HepG2 (cell line): ENCODE results near the gene PDGFA. TPM values are rescaled to one million over a fixed set of nuclear protein-coding genes. Genes with fewer than 3 reads are reported as not detected.

Experiments used
- ATAC-seq: fragments of 200-7000 bp; cut with Tn5 transposase; 3 replicates; pipeline ENCODE4 v1.9.1; 2020; ENCODE audit warnings: mild to moderate bottlenecking, moderate library complexity
- BruUV-seq: library from RNA; stranded (reverse); fragments of 400-500 nt; replicated peaks from 2 replicates; lab custom pipeline; 2021; lab: Mats Ljungman, UMichigan
- CTCF ChIA-PET: fragments of 300-600 bp; formaldehyde crosslinking; extraction: SDS; loops from one replicate; lab custom pipeline; 2021; ENCODE audit warnings: low total read pairs, inconsistent platforms, low intra/inter-chr PET ratio; lab: Yijun Ruan, JAX
- POLR2A ChIA-PET: fragments of 350-600 bp; sonication (Branson Sonifier 250); formaldehyde crosslinking; loops from one replicate; lab custom pipeline; 2020; ENCODE audit warnings: antibody characterized with exemption, inconsistent platforms; lab: Yijun Ruan, JAX
- DNase-seq: peaks from one replicate; pipeline ENCODE4 v3.0.0-alpha.2; 2015; ENCODE audit warnings: low spot score
- FAIRE-seq: peaks from 3 replicates; lab custom pipeline; 2011; peaks lifted over from hg19 to GRCh38; lab: Jason Lieb, UNC
- H2AFZ ChIP-seq: one replicate; pipeline ENCODE4 v1.6.1; 2011; ENCODE audit warnings: low read length, inconsistent platforms
- H3K27ac ChIP-seq: fragments of 300-600 bp; 3 replicates; pipeline ENCODE4 v1.8.0; 2011; ENCODE audit warnings: mixed run types, mild to moderate bottlenecking, mixed read lengths, low read length, inconsistent platforms; ENCODE audit not compliant: insufficient read depth; ENCODE audit errors: extremely low read length
- H3K27me3 ChIP-seq, 2 experiments: fragments of 200-600 bp in 1 of 2; 2 replicates in 1 of 2; 3 replicates in 1 of 2; pipeline versions ENCODE4 v1.6.0 to v1.8.0; 2011; ENCODE audit warnings: low read length in 2 of 2, mild to moderate bottlenecking in 2 of 2, moderate library complexity in 2 of 2, inconsistent platforms in 1 of 2; ENCODE audit not compliant: insufficient read depth in 2 of 2, control insufficient read depth in 1 of 2
- H3K36me3 ChIP-seq, 2 experiments: fragments of 200-600 bp in 1 of 2; replicated peaks in 1 of 2; 2 replicates in 1 of 2; 3 replicates in 1 of 2; pipeline versions ENCODE4 v1.5.1 to v1.8.0; 2011; ENCODE audit warnings: low read length in 2 of 2, inconsistent platforms in 1 of 2; ENCODE audit not compliant: insufficient read depth in 2 of 2, control insufficient read depth in 1 of 2
- H3K4me1 ChIP-seq: 2 replicates; pipeline ENCODE4 v1.5.1; 2012; ENCODE audit warnings: low read length, inconsistent platforms; ENCODE audit not compliant: insufficient read depth
- H3K4me2 ChIP-seq: 2 replicates; pipeline ENCODE4 v1.6.0; 2011; ENCODE audit warnings: low read depth, low read length, inconsistent platforms
- H3K4me3 ChIP-seq, 3 experiments: fragments of 200-600 bp in 1 of 3; sonication (generic), shearing (Covaris generic) in 1 of 3; replicated peaks in 1 of 3; 2 replicates each; pipeline ENCODE4 v1.5.1; 2011 to 2016; ENCODE audit warnings: low read length in 3 of 3, inconsistent platforms in 2 of 3, low read depth in 2 of 3, mild to moderate bottlenecking in 2 of 3, control low read depth in 1 of 3, mixed read lengths in 1 of 3; ENCODE audit not compliant: insufficient read depth in 1 of 3
- H3K79me2 ChIP-seq: one replicate; pipeline ENCODE4 v1.6.1; 2011; ENCODE audit warnings: low read length, inconsistent platforms; ENCODE audit not compliant: insufficient read depth
- H3K9ac ChIP-seq: 2 replicates; pipeline ENCODE4 v1.6.0; 2011; ENCODE audit warnings: mild to moderate bottlenecking, low read depth, low read length, inconsistent platforms; ENCODE audit not compliant: insufficient read depth
- H3K9me3 ChIP-seq: 2 replicates; pipeline ENCODE4 v1.5.1; 2012; ENCODE audit warnings: mild to moderate bottlenecking, low read length
- H4K20me1 ChIP-seq: 2 replicates; pipeline ENCODE4 v1.6.0; 2011; ENCODE audit warnings: inconsistent platforms, mild to moderate bottlenecking, low read length, moderate library complexity; ENCODE audit not compliant: insufficient read depth
- ASH2L ChIP-seq: fragments of 300-600, 200-600 bp; sonication (generic); IDR thresholded peaks from 2 replicates; pipeline ENCODE4 v1.7.0; 2017; ENCODE audit warnings: low read depth, mild to moderate bottlenecking, moderate library complexity, mixed read lengths, low read length; ENCODE audit not compliant: insufficient read length
- CBX2 ChIP-seq, 2 experiments: fragments of 200-600 bp in 1 of 2; sonication (generic); formaldehyde crosslinking in 1 of 2; IDR thresholded peaks; 2 replicates each; pipeline versions ENCODE4 v1.7.0 to v1.8.1; 2018 to 2022; ENCODE audit warnings: low read depth in 2 of 2, low read length in 1 of 2, mild to moderate bottlenecking in 1 of 2, missing genetic modification reagents in 1 of 2
- HMG20B ChIP-seq: conservative IDR thresholded peaks from 2 replicates; pipeline ENCODE4 v1.6.1; 2016; ENCODE audit warnings: missing genetic modification reagents, missing compliant biosample characterization
- KLF12 ChIP-seq: sonication (generic); formaldehyde crosslinking; IDR thresholded peaks from 2 replicates; pipeline ENCODE4 v1.4.0; 2020; ENCODE audit warnings: missing genetic modification reagents, borderline replicate concordance
- MAZ ChIP-seq, 2 experiments: sonication (generic) in 1 of 2; formaldehyde crosslinking in 1 of 2; IDR thresholded peaks; 2 replicates each; pipeline versions ENCODE4 v1.5.0 to v1.6.1; 2012 to 2020; ENCODE audit warnings: low read depth in 2 of 2, mild to moderate bottlenecking in 2 of 2, borderline replicate concordance in 1 of 2, improper control_type of control experiment in 1 of 2, low read length in 1 of 2, missing genetic modification reagents in 1 of 2, moderate library complexity in 1 of 2
- MBNL3 ChIP-seq: fragments of 250-450 bp; sonication (Bioruptor Pico); conservative IDR thresholded peaks from 2 replicates; pipeline ENCODE4 v1.8.0; 2022; ENCODE audit warnings: mild to moderate bottlenecking, inconsistent platforms
- MLLT10 ChIP-seq: sonication (generic); formaldehyde crosslinking; IDR thresholded peaks from 2 replicates; pipeline ENCODE4 v1.4.0; 2020; ENCODE audit warnings: missing genetic modification reagents
- PHF21A ChIP-seq: sonication (generic); formaldehyde crosslinking; IDR thresholded peaks from 2 replicates; pipeline ENCODE4 v1.5.0; 2020; ENCODE audit warnings: mild to moderate bottlenecking, missing genetic modification reagents
- RORA ChIP-seq: sonication (generic); formaldehyde crosslinking; IDR thresholded peaks from 2 replicates; pipeline ENCODE4 v1.5.0; 2020; ENCODE audit warnings: mild to moderate bottlenecking, missing genetic modification reagents, moderate library complexity
- SRSF9 ChIP-seq: fragments of 200-400 bp; formaldehyde crosslinking; IDR thresholded peaks from 2 replicates; pipeline ENCODE4 v1.6.1; 2018; ENCODE audit warnings: borderline replicate concordance, mild to moderate bottlenecking, low read depth, low read length; ENCODE audit not compliant: insufficient read depth, poor library complexity, severe bottlenecking
- THYN1 ChIP-seq: sonication (generic); formaldehyde crosslinking; IDR thresholded peaks from 2 replicates; pipeline ENCODE4 v1.8.1; 2023; ENCODE audit warnings: low read depth, mild to moderate bottlenecking, moderate library complexity, missing genetic modification reagents, borderline replicate concordance
- ZFP62 ChIP-seq: sonication (generic); formaldehyde crosslinking; IDR thresholded peaks from 2 replicates; pipeline ENCODE4 v1.4.0; 2020; ENCODE audit warnings: missing genetic modification reagents
- ZNF253 ChIP-seq: sonication (generic); formaldehyde crosslinking; IDR thresholded peaks from 2 replicates; pipeline ENCODE4 v1.8.0; 2022; ENCODE audit warnings: mild to moderate bottlenecking, missing genetic modification reagents, borderline replicate concordance
- ZNF430 ChIP-seq: sonication (generic); formaldehyde crosslinking; IDR thresholded peaks from 2 replicates; pipeline ENCODE4 v1.9.0; 2021; ENCODE audit warnings: mild to moderate bottlenecking, missing genetic modification reagents
- WGBS: methylation state at CpG from one replicate; pipeline ENCODE4 v1.1.6; 2017; ENCODE audit warnings: low lambda C conversion rate; 5-methylcytosine and 5-hydroxymethylcytosine counted together
- in situ Hi-C: cut with HindIII; loops from 2 replicates; pipeline ENCODE4 v1.10.0; 2017; ENCODE audit warnings: low pct_unique_long_range_greater_than_20kb; ENCODE audit not compliant: extremely low pct_ligation_motif_present
- intact Hi-C: fragments of 100-400 bp; cut with micrococcal nuclease; formaldehyde crosslinking; loops from one replicate; pipeline ENCODE4 v1.10.0; 2022; ENCODE audit not compliant: unreplicated experiment
- polyA plus RNA-seq, 8 experiments: library from polyadenylated mRNA; depleted of rRNA in 3 of 8; stranded (reverse) in 7 of 8; unstranded in 1 of 8; fragments of >200 nt; fragmentation: Illumina TruSeq in 4 of 8; extraction: Trizol in 4 of 8; gene quantifications; 2 replicates each; pipeline versions ENCODE4 v1.2.1 to v1.2.3, GENCODE V29; 2011 to 2016; ENCODE audit warnings: low read depth in 4 of 8, missing spikeins in 1 of 8, mixed read lengths in 1 of 8; ENCODE audit not compliant: insufficient read depth in 1 of 8
- total RNA-seq, 5 experiments: library from RNA; depleted of rRNA; stranded (reverse); fragments of >200 nt; fragmentation: Illumina TruSeq; extraction: Trizol; gene quantifications; 2 replicates each; pipeline ENCODE4 v1.2.3, GENCODE V29; 2016; ENCODE audit warnings: low read depth in 1 of 5
- TF ChIP-seq, protein P1 (sequence below): sonication (generic); formaldehyde crosslinking; IDR thresholded peaks from 2 replicates; pipeline ENCODE4 v1.4.0; 2020; ENCODE audit warnings: missing genetic modification reagents, borderline replicate concordance

PDGFA gene
- total and polyA plus RNA-seq, 2 of the 13 experiments (the other 11 are each of a cell fraction or from before 2014, with no cell fraction given) = 1.5 to 3.4 TPM

DNA sequence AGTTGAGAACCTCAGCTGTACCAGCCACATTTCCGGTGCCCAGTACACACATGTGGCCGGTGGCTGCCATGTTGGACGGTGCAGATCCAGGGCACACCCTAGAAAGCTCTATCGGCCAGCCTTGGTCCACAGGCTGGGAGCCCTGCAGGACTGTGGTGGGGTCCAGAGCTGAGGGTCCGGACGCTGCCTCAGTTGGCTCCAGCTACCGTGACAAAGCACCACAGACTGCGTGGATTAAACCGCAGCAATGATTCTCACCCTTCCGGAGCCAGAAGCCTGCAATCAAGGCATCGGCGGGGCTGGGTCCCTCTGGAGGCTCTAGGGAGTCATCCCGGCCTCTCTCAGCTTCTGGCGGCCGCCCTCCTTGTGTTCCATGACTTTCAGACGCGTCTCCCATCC, 50.1 kb downstream of the PDGFA start:
- no TSS peak for BruUV-seq
- CTCF ChIA-PET = no interaction called here

More for the DNA sequence above, 50.1 kb downstream of the PDGFA start:
- no peaks in the 10 kb centered on the region for H3K27me3 ChIP-seq
- H3K27ac ChIP-seq = no peak overlapping the region
- intact Hi-C loops = no loop called here
- no peak overlapping the region for H3K4me3 ChIP-seq
- peaks cover 61% of the 10 kb centered on the region for H3K4me1 ChIP-seq
- ATAC-seq (no peak), FAIRE-seq (no peak), DNase-seq (no peak)
- H3K36me3 ChIP-seq = no peaks in the 10 kb centered on the region
- H2AFZ ChIP-seq = no peak overlapping the region
- no peaks in the 10 kb centered on the region for H3K9me3 ChIP-seq
- no peaks in the 10 kb centered on the region for H3K79me2 ChIP-seq
- TF ChIP-seq MBNL3 (CRISPR knock-in tag) (no peak), ZNF253 (CRISPR knock-in tag) (no peak), HMG20B (CRISPR knock-in tag) (no peak), SRSF9 (no peak), ASH2L (no peak), RORA (CRISPR knock-in tag) (no peak), KLF12 (CRISPR knock-in tag) (no peak), THYN1 (CRISPR knock-in tag) (no peak), ZFP62 (CRISPR knock-in tag) (no peak), PHF21A (no peak), ZNF430 (CRISPR knock-in tag) (no peak), MLLT10 (no peak), CBX2 (IDR thresholded peaks at IDR 0.05; ENCODE audit: low read depth, low read length) (no peak), CBX2 (CRISPR knock-in tag; IDR thresholded peaks at IDR 0.05; ENCODE audit: low read depth) (no peak), MAZ (IDR thresholded peaks at IDR 0.05; ENCODE audit: borderline replicate concordance, low read depth, low read length) (no peak), MAZ (CRISPR knock-in tag; IDR thresholded peaks at IDR 0.05; ENCODE audit: low read depth) (no peak)
- TF ChIP-seq, protein P1, sequence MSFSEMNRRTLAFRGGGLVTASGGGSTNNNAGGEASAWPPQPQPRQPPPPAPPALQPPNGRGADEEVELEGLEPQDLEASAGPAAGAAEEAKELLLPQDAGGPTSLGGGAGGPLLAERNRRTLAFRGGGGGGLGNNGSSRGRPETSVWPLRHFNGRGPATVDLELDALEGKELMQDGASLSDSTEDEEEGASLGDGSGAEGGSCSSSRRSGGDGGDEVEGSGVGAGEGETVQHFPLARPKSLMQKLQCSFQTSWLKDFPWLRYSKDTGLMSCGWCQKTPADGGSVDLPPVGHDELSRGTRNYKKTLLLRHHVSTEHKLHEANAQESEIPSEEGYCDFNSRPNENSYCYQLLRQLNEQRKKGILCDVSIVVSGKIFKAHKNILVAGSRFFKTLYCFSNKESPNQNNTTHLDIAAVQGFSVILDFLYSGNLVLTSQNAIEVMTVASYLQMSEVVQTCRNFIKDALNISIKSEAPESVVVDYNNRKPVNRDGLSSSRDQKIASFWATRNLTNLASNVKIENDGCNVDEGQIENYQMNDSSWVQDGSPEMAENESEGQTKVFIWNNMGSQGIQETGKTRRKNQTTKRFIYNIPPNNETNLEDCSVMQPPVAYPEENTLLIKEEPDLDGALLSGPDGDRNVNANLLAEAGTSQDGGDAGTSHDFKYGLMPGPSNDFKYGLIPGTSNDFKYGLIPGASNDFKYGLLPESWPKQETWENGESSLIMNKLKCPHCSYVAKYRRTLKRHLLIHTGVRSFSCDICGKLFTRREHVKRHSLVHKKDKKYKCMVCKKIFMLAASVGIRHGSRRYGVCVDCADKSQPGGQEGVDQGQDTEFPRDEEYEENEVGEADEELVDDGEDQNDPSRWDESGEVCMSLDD (CRISPR knock-in tag) = no peak
- in situ Hi-C loops = no loop called here
- H3K9ac ChIP-seq = no peak overlapping the region
- 86% methylated on average over 6 of the region's 17 CpGs for WGBS
- H4K20me1 ChIP-seq = no peaks in the 10 kb centered on the region
- POLR2A ChIA-PET = interaction anchor here (1.4 kb wide), 1 partner anchor 9 kb away, joined by 6 read pairs; no protein-coding TSS in a partner anchor
- no peak overlapping the region for H3K4me2 ChIP-seq
